Psoas muscle (tissue), 8 donors: ENCODE results near the gene ADARB1. TPM values are rescaled to one million over a fixed set of nuclear protein-coding genes. Genes with fewer than 3 reads are reported as not detected.

Experiments used
- ATAC-seq, 4 donors: fragments of 200-7000 bp; cut with Tn5 transposase; one replicate each; pipeline ENCODE4 v1.9.1; 2020; ENCODE audit warnings: moderate library complexity in 3 of 4, mild to moderate bottlenecking in 2 of 4
- DNase-seq, 2 donors: peaks; one replicate each; pipeline ENCODE4 v3.0.0-alpha.2; 2020
- H3K27ac ChIP-seq: fragments of 200-600 bp; one replicate; pipeline ENCODE4 v1.8.0; 2022
- H3K27me3 ChIP-seq, 3 donors: fragments of 200-600 bp in 1 of 3; one replicate each; pipeline versions ENCODE4 v1.6.1 to v1.8.0; 2013 to 2022; ENCODE audit warnings: low read length in 2 of 3, mild to moderate bottlenecking in 2 of 3, moderate library complexity in 1 of 3; ENCODE audit not compliant: insufficient read depth in 3 of 3
- H3K36me3 ChIP-seq, 2 donors: fragments of 200-600 bp in 1 of 2; one replicate each; pipeline versions ENCODE4 v1.6.1 to v1.8.0; 2013 to 2022; ENCODE audit warnings: low read depth in 1 of 2, mild to moderate bottlenecking in 1 of 2, moderate library complexity in 1 of 2; ENCODE audit not compliant: insufficient read depth in 1 of 2
- H3K4me1 ChIP-seq: fragments of 200-600 bp; one replicate; pipeline ENCODE4 v1.8.0; 2022
- H3K4me3 ChIP-seq: fragments of 200-600 bp; one replicate; pipeline ENCODE4 v1.8.0; 2022; ENCODE audit warnings: mild to moderate bottlenecking
- H3K9me3 ChIP-seq: fragments of 200-600 bp; one replicate; pipeline ENCODE4 v1.8.0; 2022
- CTCF ChIP-seq: fragments of 200-600 bp; IDR thresholded peaks from one replicate; pipeline ENCODE4 v1.8.0; 2022; ENCODE audit warnings: antibody characterized with exemption
- whole genome bisulfite sequencing, 3 donors: extraction: QIAGEN DNeasy Blood & Tissue Kit; methylation state at CpG; one replicate each; pipeline versions ENCODE4 v1.1.6 to v1.1.7; 2013; 5-methylcytosine and 5-hydroxymethylcytosine counted together
- intact Hi-C, 2 donors: fragments of 100-400 bp; cut with DNase I; formaldehyde crosslinking; loops; one replicate each; pipeline versions ENCODE4 v1.11.0 to v1.14.2; 2022
- polyA plus RNA-seq, 3 donors: library from polyadenylated mRNA; stranded (reverse); fragments of 200-250 nt; gene quantifications; one replicate each; pipeline ENCODE4 v1.2.3, GENCODE V29; 2013
- total RNA-seq, 4 donors: library from RNA; stranded (reverse); fragmentation: NEBNext Ultra II Directional in 2 of 4; extraction: Animal tissue kit (Norgen Biotek cat#: 25700) in 2 of 4; gene quantifications; one replicate each; pipeline versions ENCODE4 v1.2.1 to v1.2.4, GENCODE V29; 2021 to 2023
- donor health status: healthy with polysubstance abuse.
- donor health status: DM: no; HTN: no; CAD: no; lungs with moderate emphysema.
- donor health status: Bipolar disorder and iron deficiency.
- donor health status: healthy.
- donor health status: DM: yes; HTN: yes; CAD: no.
- donor health status: DM: no; HTN: no; CAD: no.
- donor health status: DM: no; HTN: no; CAD: no.
- donor health status: DM: yes; HTN: yes; CAD: no.

Gene ADARB1
- total and polyA plus RNA-seq, 7 donors = 3.8 to 22.7 (median 6.9) TPM

- Histone ChIP-seq H3K27ac (no peak overlapping the region), H3K36me3 (peaks cover 0 to 15% of the 10 kb centered on the region in 2 donors), H3K27me3 (no peaks in the 10 kb centered on the region), H3K4me3 (no peak overlapping the region), H3K4me1 (peaks cover 23% of the 10 kb centered on the region), H3K9me3 (no peaks in the 10 kb centered on the region)
- DNase-seq = no peak
- peak in 2 of 4 donors; percentile 11 to 15 for ATAC-seq
- 90 to 95% (median 93%) methylated on average over 2 of the region's 2 CpGs for whole genome bisulfite sequencing, 3 donors
- intact Hi-C loops = loop anchor here (2.0 to 10.0 kb wide), 3 partner anchors 33 to 46 kb away; no protein-coding TSS in a partner anchor
- no peak for TF ChIP-seq CTCF
These were observed 4.5 kb downstream of the ADARB1 start for GRCh38 chr21:45078877-45079281.

GRCh38 chr21:45079351-45079750 lies 5.0 kb downstream of the ADARB1 start:
- WGBS, 3 donors = 66 to 82% (median 69%) methylated on average over 2 of the region's 2 CpGs
- Histone ChIP-seq H3K9me3 (no peaks in the 10 kb centered on the region), H3K36me3 (peaks cover 0 to 15% of the 10 kb centered on the region in 2 donors), H3K27ac (no peak overlapping the region), H3K27me3 (no peaks in the 10 kb centered on the region), H3K4me3 (no peak overlapping the region), H3K4me1 (peaks cover 23% of the 10 kb centered on the region)
- no peak for ATAC-seq
- intact Hi-C loops = loop anchor here (2.0 to 10.0 kb wide), 3 partner anchors 33 to 45 kb away; no protein-coding TSS in a partner anchor
- no peak for TF ChIP-seq CTCF
- no peak for DNase-seq

GRCh38 chr21:45080232-45080631 lies 5.9 kb downstream of the ADARB1 start:
- Histone ChIP-seq H3K4me3 (no peak overlapping the region), H3K27me3 (no peaks in the 10 kb centered on the region), H3K9me3 (no peaks in the 10 kb centered on the region), H3K27ac (no peak overlapping the region), H3K36me3 (peaks cover 0 to 15% of the 10 kb centered on the region in 2 donors), H3K4me1 (peaks cover 26% of the 10 kb centered on the region)
- ATAC-seq (no peak), DNase-seq (no peak)
- intact Hi-C loops = no loop called here
- 78 to 84% (median 81%) methylated on average over 5 of the region's 5 CpGs for WGBS, 3 donors
- TF ChIP-seq CTCF = no peak

GRCh38 chr21:45080639-45081414 lies 6.4 kb downstream of the ADARB1 start:
- DNase-seq (no peak), ATAC-seq (no peak)
- peaks cover 0 to 15% of the 10 kb centered on the region in 2 donors for H3K36me3 ChIP-seq
- H3K4me1 ChIP-seq = peaks cover 24% of the 10 kb centered on the region
- H3K27ac ChIP-seq = no peak overlapping the region
- H3K9me3 ChIP-seq = no peaks in the 10 kb centered on the region
- intact Hi-C loops = no loop called here
- no peak for TF ChIP-seq CTCF
- WGBS, 3 donors = 77 to 84% (median 83%) methylated on average over 8 of the region's 8 CpGs
- no peaks in the 10 kb centered on the region for H3K27me3 ChIP-seq
- H3K4me3 ChIP-seq = no peak overlapping the region
